ENCODE results near the gene FAM169A. TPM values are rescaled to one million over a fixed set of nuclear protein-coding genes. Genes with fewer than 3 reads are reported as not detected.

FAM169A gene
- total and polyA plus RNA-seq, 12 donors, result 1.7 to 36.4 (median 7.4) TPM

GRCh38 chr5:74829413-74829812 lies 36.8 kb downstream of the FAM169A start:
- Histone ChIP-seq H3K27ac (no peak overlapping the region), H3K9me3 (replicated peaks in 1 of 3) (no peaks in the 10 kb centered on the region), H3K27me3 (no peaks in the 10 kb centered on the region), H3K36me3 (replicated peaks in 1 of 2) (no peaks in the 10 kb centered on the region), H3K4me1 (replicated peaks in 1 of 2) (no peaks in the 10 kb centered on the region), H3K4me3 (no peak overlapping the region)
- 88 to 94% (median 92%) methylated on average over 7 of the region's 7 CpGs for WGBS, 4 donors
- intact Hi-C loops (cut with DNase I), result no loop called here
- DNase-seq, result no peak
- TF ChIP-seq POLR2A (IDR thresholded peaks at IDR 0.05), result no peak
- TF ChIP-seq, protein P1, sequence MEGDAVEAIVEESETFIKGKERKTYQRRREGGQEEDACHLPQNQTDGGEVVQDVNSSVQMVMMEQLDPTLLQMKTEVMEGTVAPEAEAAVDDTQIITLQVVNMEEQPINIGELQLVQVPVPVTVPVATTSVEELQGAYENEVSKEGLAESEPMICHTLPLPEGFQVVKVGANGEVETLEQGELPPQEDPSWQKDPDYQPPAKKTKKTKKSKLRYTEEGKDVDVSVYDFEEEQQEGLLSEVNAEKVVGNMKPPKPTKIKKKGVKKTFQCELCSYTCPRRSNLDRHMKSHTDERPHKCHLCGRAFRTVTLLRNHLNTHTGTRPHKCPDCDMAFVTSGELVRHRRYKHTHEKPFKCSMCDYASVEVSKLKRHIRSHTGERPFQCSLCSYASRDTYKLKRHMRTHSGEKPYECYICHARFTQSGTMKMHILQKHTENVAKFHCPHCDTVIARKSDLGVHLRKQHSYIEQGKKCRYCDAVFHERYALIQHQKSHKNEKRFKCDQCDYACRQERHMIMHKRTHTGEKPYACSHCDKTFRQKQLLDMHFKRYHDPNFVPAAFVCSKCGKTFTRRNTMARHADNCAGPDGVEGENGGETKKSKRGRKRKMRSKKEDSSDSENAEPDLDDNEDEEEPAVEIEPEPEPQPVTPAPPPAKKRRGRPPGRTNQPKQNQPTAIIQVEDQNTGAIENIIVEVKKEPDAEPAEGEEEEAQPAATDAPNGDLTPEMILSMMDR (IDR thresholded peaks at IDR 0.05), result no peak

GRCh38 chr5:74822288-74822687 lies 43.9 kb downstream of the FAM169A start:
- H3K9me3 ChIP-seq (replicated peaks in 1 of 3), result no peaks in the 10 kb centered on the region
- H3K36me3 ChIP-seq (replicated peaks in 1 of 2), result no peaks in the 10 kb centered on the region
- TF ChIP-seq, protein P1 (IDR thresholded peaks at IDR 0.05), result no peak
- no peak for TF ChIP-seq POLR2A (IDR thresholded peaks at IDR 0.05)
- H3K4me1 ChIP-seq (replicated peaks in 1 of 2), result no peaks in the 10 kb centered on the region
- H3K4me3 ChIP-seq, result no peak overlapping the region
- DNase-seq, result no peak
- intact Hi-C loops (cut with DNase I), result no loop called here
- 83 to 99% (median 93%) methylated on average over 1 of the region's 1 CpG for WGBS, 4 donors
- H3K27ac ChIP-seq, result no peak overlapping the region
- no peaks in the 10 kb centered on the region for H3K27me3 ChIP-seq

DNA sequence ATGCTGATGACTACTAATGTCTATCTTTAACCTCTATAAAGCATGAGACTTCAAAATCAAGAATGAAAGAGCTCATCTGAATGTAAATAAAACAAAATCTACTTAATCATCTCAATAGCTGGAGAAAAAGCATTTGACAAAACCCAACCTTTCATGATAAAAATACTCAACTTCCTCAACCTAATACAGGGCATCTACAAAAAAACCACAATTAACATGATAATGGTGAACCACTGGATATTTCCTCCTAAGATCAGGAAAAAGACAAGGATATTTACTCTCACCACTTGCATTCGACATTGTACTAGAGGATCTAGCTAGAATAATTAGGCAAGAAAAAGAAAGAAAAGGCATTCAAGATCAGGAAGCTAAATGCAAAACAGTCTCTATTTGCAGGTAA lies 49.3 kb downstream of the FAM169A start:
- no peak for DNase-seq
- H3K27ac ChIP-seq, result no peak overlapping the region
- WGBS, 4 donors, result 60 to 67% (median 63%) methylated on average over 1 of the region's 1 CpG
- TF ChIP-seq POLR2A (IDR thresholded peaks at IDR 0.05), result no peak
- TF ChIP-seq, protein P1 (IDR thresholded peaks at IDR 0.05), result no peak
- no peak overlapping the region for H3K4me3 ChIP-seq
- H3K4me1 ChIP-seq (replicated peaks in 1 of 2), result no peaks in the 10 kb centered on the region
- H3K36me3 ChIP-seq (replicated peaks in 1 of 2), result no peaks in the 10 kb centered on the region
- no peaks in the 10 kb centered on the region for H3K9me3 ChIP-seq (replicated peaks in 1 of 3)
- H3K27me3 ChIP-seq, result no peaks in the 10 kb centered on the region
- intact Hi-C loops (cut with DNase I), result no loop called here

DNA sequence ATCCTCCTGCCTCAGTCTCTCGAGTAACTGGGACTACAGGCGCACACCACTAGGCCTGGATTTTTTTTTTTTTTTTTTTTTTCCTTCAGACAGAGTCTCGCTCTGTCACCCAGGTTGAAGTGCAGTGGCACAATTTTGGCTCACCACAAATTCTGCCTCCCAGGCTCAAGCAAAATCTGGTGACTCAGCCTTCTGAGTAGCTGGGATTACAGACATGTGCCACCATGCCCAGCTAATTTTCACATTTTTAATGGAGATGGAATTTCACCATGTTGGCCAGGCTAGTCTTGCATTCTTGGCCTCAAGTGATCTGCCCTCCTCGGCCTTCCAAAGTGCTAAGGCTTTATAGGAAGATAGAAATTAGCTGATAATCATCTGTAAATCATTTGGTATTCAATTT lies 55.3 kb downstream of the FAM169A start:
- Histone ChIP-seq H3K27me3 (no peaks in the 10 kb centered on the region), H3K4me1 (replicated peaks in 1 of 2) (no peaks in the 10 kb centered on the region), H3K36me3 (replicated peaks in 1 of 2) (no peaks in the 10 kb centered on the region), H3K4me3 (no peak overlapping the region), H3K27ac (no peak overlapping the region), H3K9me3 (replicated peaks in 1 of 3) (no peaks in the 10 kb centered on the region)
- 84 to 97% (median 95%) methylated on average over 4 of the region's 4 CpGs for WGBS, 4 donors
- intact Hi-C loops (cut with DNase I), result no loop called here
- no peak for DNase-seq
- no peak for TF ChIP-seq POLR2A (IDR thresholded peaks at IDR 0.05)
- TF ChIP-seq, protein P1 (IDR thresholded peaks at IDR 0.05), result no peak

All from adrenal gland (tissue), 12 donors.